GM12873 (cell line): ENCODE data around the gene DRC3.

Source experiments
- CTCF ChIP-seq: IDR thresholded peaks from 2 replicates; pipeline ENCODE4 v1.5.1; 2012; ENCODE audit warnings: low read depth, mild to moderate bottlenecking, moderate library complexity, low read length, control low read depth; ENCODE audit not compliant: insufficient read depth; ENCODE audit errors: missing control alignments

Gene DRC3

DNA sequence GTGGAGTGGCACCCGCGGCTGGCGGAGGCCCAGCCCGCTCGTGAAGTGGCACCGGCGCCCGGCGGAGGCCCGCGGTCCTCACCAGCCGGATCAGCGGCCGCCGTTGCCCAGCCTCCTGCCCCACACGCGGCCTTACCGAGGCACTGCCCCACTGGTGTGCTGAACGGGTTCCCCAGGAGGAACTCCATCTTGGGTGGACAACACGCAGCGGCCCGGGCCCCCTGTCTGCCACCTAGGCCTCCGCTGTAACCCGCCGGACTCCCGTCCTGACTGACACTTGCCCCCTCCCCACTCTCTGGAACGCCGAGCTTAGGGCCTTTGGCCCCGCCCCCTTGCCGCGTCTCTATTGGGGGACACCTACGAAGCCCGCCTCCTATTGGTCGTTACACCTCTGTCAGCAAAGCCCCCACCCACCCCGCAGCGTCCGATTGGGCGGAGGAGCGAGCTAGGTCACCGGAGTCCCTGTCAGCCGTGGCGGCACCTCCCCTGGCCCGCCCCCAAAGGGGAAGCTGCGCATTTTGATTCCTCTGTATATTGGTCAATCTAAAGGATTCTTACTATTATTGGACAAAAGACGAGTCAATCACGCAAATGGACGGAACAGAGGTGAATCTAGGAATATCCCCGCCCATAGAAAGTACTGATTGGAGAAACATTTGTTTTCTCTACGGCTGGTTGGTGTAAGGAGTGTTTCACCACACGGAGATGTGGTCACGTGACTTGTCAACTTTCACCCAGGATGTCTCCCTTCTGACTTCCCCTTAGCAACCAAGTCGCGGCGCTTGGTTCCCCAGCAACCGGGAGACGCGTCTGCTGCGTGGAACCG lies at the start of gene DRC3, which contains the start of gene TOM1L2:
Gene DRC3 (plus strand): TSS at position 737 of the 826 bp plus-strand sequence. CDS start 4,737 bp downstream, outside the sequence.
Gene TOM1L2 (minus strand): TSS at position 275 of the 826 bp plus-strand sequence. CDS start 87 bp downstream, at position 188.
- no peak for TF ChIP-seq CTCF

GRCh38 chr17:17924131-17924856 lies 48.4 kb upstream of the DRC3 start:
- no peak for TF ChIP-seq CTCF

GRCh38 chr17:17924857-17925250 lies 47.8 kb upstream of the DRC3 start:
- TF ChIP-seq CTCF = no peak

DNA sequence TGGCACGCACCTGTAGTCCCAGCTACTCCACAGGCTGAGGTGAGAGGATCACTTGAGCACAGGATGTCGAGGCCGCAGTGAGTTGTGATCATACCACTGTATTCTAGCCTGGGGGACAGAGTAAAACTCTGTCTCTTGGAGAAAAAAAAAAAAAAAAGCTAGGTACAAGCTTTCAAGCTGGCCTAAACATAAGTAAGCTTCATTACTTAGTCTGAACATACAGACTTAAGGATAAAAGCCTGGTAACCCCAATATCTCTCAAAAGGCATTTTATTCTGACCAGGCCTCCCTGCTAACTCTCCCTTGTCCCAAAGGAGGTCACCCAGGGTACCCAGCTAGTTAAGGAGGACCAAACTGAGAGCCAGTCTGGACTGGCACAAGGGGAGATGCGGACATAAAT lies 46.6 kb upstream of the DRC3 start:
- no peak for TF ChIP-seq CTCF

- TF ChIP-seq CTCF = no peak
These were observed 45.7 kb upstream of the DRC3 start for GRCh38 chr17:17926840-17927449.

GRCh38 chr17:17928398-17929287 lies 44.0 kb upstream of the DRC3 start:
- TF ChIP-seq CTCF = no peak
